ENCODE measurements around the gene RPGRIP1. TPM values are rescaled to one million over a fixed set of nuclear protein-coding genes. Genes with fewer than 3 reads are reported as not detected.
"Not testable (repeated sequence)": the region's sequence is repeated elsewhere in the genome, so short reads cannot be mapped to it uniquely, and the experiment has no call there.

RPGRIP1 gene
- total RNA-seq, 2 donors from 2014 or later: 0.09 to 6.8 TPM

DNA sequence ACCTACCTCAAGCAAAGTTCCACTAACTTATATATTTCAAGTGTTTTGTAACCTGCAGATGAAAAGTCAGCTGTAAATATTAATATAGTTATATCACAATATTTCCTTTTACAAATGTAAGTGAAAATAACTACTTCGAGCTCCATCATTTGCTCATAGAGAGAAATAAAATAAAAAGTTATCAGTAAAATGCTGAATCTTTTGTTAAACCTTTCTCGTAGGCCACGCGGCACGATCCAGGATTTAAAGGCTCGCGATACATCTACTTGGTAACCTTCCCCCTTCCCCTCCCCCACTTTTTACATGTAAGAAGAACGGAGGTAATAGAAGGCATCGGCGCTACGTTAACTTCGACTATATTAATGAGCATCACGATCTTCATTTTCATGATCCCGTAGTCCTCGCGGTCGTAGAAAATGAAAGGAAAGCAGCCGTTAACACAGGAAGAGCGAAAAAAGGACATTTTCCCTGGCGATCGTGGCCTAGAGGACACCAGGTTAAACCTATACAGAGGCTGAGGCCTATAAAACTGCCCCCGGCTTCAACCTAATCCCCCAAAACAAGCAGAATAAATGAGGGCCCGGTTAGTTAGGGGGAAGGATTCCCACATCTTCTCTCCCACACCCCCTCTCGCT is 11.1 kb upstream of the RPGRIP1 start:
- intact Hi-C loops (cut with DNase I): loop anchor here (2.0 kb wide), 1 partner anchor 116 kb away; the partner anchor contains the start of gene SUPT16H
- H3K4me3 ChIP-seq: peak overlapping the region; percentile 83 to 95
- H3K4me1 ChIP-seq (replicated peaks): peaks cover 6% of the 10 kb centered on the region
- under 1% methylated on average over 24 of the region's 24 CpGs for WGBS
- TF ChIP-seq POLR2A (IDR thresholded peaks at IDR 0.05) (no peak), POLR2AphosphoS5 (IDR thresholded peaks at IDR 0.05) (no peak)
- TF ChIP-seq, protein P1, sequence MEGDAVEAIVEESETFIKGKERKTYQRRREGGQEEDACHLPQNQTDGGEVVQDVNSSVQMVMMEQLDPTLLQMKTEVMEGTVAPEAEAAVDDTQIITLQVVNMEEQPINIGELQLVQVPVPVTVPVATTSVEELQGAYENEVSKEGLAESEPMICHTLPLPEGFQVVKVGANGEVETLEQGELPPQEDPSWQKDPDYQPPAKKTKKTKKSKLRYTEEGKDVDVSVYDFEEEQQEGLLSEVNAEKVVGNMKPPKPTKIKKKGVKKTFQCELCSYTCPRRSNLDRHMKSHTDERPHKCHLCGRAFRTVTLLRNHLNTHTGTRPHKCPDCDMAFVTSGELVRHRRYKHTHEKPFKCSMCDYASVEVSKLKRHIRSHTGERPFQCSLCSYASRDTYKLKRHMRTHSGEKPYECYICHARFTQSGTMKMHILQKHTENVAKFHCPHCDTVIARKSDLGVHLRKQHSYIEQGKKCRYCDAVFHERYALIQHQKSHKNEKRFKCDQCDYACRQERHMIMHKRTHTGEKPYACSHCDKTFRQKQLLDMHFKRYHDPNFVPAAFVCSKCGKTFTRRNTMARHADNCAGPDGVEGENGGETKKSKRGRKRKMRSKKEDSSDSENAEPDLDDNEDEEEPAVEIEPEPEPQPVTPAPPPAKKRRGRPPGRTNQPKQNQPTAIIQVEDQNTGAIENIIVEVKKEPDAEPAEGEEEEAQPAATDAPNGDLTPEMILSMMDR (IDR thresholded peaks at IDR 0.05): no peak
- peak overlapping the region; percentile 95 to 99 for H3K27ac ChIP-seq
- H3K27me3 ChIP-seq (replicated peaks; ENCODE audit: insufficient read depth): no peaks in the 10 kb centered on the region
- no peaks in the 10 kb centered on the region for H3K36me3 ChIP-seq
- H3K9me3 ChIP-seq: no peaks in the 10 kb centered on the region
- peak; percentile 54 for DNase-seq (ENCODE audit: low spot score)

DNA sequence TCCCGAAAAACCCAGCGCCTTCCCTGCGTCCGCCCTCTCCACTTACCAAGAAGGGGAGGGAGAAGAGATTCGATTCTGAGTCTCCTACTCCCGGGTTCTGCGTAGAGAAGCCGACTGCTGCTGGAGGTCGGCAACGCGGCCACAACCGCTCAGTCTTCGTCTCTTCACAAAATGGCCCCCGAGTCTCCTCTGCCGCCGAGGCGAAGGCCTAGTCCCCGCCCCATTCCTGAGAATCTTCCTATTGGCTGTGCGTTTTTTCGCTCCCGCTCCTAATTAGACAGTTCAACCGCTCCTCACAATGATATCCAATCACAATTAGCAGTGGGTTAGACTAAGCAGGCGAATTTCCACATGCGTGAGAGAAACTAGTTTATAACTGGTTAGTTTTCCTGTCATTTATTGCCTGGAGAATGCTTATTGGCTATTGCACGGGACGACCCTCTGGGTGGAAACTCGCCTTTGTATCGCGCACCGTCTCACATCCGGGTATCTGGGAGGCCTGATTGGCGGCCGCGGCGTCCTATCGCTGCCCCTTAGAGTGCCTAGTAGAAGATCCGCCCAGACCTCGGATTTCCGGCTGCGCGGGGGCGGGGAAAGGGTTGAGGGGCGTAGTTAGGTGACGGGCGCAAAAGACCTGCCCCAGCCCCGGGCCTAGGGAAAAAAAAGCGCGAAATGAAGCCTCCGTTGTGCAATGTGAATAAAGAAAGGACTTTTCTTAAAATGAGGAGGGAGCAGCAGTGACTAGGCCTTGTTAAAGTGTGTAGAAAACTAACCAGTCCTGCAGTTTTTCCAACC is 10.4 kb upstream of the RPGRIP1 start, which contains the start of gene HNRNPC:
TSS of gene HNRNPC (minus strand) at position 191 of the 795 bp plus-strand sequence. CDS start 35,249 bp downstream, outside the sequence.
- peak within 1 kb of the TSS; percentile 95 to 99 for H3K27ac ChIP-seq
- H3K4me1 ChIP-seq (replicated peaks): peaks cover 6% of the 10 kb centered on the region
- WGBS: under 1% methylated on average over 49 of the region's 49 CpGs
- intact Hi-C loops (cut with DNase I): loop anchor here (2.0 kb wide), 1 partner anchor 115 kb away; the partner anchor contains the start of gene SUPT16H
- TF ChIP-seq POLR2AphosphoS5 (IDR thresholded peaks at IDR 0.05) (peak; percentile 96), POLR2A (IDR thresholded peaks at IDR 0.05) (peak; percentile 95)
- TF ChIP-seq, protein P1 (IDR thresholded peaks at IDR 0.05): no peak
- H3K9me3 ChIP-seq: no peaks in the 10 kb centered on the region
- no peaks in the 10 kb centered on the region for H3K36me3 ChIP-seq
- H3K4me3 ChIP-seq: peak within 1 kb of the TSS; percentile 83 to 95
- peak; percentile 100 for DNase-seq (ENCODE audit: low spot score)
- no peaks in the 10 kb centered on the region for H3K27me3 ChIP-seq (replicated peaks; ENCODE audit: insufficient read depth)

DNA sequence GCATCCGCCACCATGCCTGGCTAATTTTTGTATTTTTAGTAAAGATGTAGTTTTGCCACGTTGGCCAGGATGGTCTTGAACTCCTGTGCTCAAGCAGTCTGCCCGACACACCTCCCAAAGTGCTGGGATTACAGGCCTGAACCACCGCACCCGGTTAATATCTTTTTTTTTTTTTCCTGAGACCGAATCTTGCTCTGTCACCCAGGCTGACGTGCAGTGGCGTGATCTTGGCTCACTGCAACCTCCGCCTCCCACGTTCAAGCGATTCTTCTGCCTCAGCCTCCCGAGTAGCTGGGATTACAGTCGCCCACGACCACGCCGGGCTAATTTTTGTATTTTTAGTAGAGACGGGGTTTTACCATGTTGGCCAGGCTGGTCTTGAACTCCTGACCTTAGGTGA is 7.2 kb upstream of the RPGRIP1 start:
- DNase-seq (ENCODE audit: low spot score); H3K9me3 ChIP-seq; H3K27ac ChIP-seq; H3K4me1 ChIP-seq (replicated peaks); H3K4me3 ChIP-seq; intact Hi-C loops (cut with DNase I); H3K27me3 ChIP-seq (replicated peaks; ENCODE audit: insufficient read depth); H3K36me3 ChIP-seq: not testable (repeated sequence)
- WGBS: 91% methylated on average over 17 of the region's 17 CpGs

DNA sequence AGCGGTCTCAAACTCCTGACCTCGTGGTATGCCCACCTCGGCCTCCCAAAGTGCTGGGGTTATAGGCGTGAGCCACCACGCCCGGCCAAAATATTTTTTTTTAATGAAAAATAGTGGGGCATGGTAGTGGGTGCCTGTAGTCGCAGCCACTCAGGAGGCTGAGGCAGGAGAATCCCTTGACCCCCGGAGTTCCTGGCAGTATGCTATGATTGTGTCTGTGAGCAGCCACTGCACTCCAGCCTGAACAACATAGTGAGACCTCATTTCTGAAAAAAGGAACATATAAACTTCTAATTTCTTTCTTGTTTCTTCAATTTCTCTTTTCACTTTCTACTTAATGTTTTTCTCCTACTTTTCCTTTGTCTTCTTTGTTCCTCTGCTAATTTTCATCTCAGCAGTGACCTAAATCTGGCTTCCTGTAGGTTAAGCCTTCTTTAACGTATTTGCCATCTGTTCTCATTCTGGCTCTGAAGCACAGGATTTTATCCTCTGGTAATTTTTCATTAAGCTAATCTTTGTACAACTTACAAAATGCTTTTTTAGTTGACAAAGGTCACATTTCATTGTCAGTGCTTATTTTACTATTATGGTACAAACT is 4.5 kb upstream of the RPGRIP1 start:
- Histone ChIP-seq H3K27ac (no peak overlapping the region), H3K4me3 (no peak overlapping the region), H3K27me3 (replicated peaks; ENCODE audit: insufficient read depth) (no peaks in the 10 kb centered on the region), H3K9me3 (no peaks in the 10 kb centered on the region), H3K36me3 (no peaks in the 10 kb centered on the region), H3K4me1 (replicated peaks) (no peaks in the 10 kb centered on the region)
- no peak for DNase-seq (ENCODE audit: low spot score)
- intact Hi-C loops (cut with DNase I): no loop called here
- TF ChIP-seq POLR2A (IDR thresholded peaks at IDR 0.05) (no peak), POLR2AphosphoS5 (IDR thresholded peaks at IDR 0.05) (no peak)
- TF ChIP-seq, protein P1 (IDR thresholded peaks at IDR 0.05): no peak
- 89% methylated on average over 9 of the region's 9 CpGs for WGBS

DNA sequence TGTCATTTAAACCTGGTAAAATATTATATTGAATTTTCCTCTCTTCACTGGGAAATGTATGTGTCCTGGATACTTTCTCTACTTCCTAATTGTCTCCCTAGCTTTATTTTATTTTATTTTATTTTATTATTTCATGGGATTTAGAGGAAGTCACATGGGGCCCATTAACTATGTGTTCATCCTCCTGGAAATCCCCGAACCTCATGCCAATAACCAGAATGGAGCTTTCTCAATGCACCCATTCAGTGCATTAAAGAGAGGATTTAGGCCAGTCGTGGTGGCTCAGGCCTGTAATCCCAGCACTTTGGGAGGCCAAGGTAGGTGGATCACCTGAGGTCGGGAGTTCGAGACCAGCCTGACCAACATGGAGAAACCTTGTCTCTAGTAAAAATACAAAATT is 1.3 kb upstream of the RPGRIP1 start:
- intact Hi-C loops (cut with DNase I): no loop called here
- H3K36me3 ChIP-seq: no peaks in the 10 kb centered on the region
- H3K9me3 ChIP-seq: no peaks in the 10 kb centered on the region
- 70% methylated on average over 4 of the region's 4 CpGs for WGBS
- TF ChIP-seq, protein P1 (IDR thresholded peaks at IDR 0.05): no peak
- TF ChIP-seq POLR2AphosphoS5 (IDR thresholded peaks at IDR 0.05) (no peak), POLR2A (IDR thresholded peaks at IDR 0.05) (no peak)
- DNase-seq (ENCODE audit: low spot score): no peak
- H3K27me3 ChIP-seq (replicated peaks; ENCODE audit: insufficient read depth): no peaks in the 10 kb centered on the region
- no peak overlapping the region for H3K27ac ChIP-seq
- no peaks in the 10 kb centered on the region for H3K4me1 ChIP-seq (replicated peaks)
- no peak overlapping the region for H3K4me3 ChIP-seq

DNA sequence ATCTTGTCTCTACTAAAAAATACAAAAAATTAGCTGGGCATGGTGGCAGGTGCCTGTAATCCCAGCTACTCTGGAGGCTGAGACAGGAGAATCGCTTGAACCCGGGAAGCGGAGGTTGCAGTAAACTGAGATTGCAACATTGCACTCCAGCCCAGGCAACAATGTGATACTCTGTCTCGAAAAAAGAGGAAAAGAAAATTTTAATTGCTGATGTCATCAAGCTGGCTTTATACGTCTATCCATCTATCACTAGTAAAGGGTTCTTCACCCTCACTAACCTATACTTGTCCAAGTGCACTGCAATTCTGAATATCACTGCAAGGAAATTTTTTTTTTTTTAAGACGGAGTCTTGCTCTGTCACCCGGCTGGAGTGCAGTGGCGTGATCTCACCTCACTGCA is 2.0 kb downstream of the RPGRIP1 start:
- H3K4me3 ChIP-seq; H3K9me3 ChIP-seq; H3K27me3 ChIP-seq (replicated peaks; ENCODE audit: insufficient read depth); H3K4me1 ChIP-seq (replicated peaks); DNase-seq (ENCODE audit: low spot score); H3K27ac ChIP-seq; intact Hi-C loops (cut with DNase I); H3K36me3 ChIP-seq: not testable (repeated sequence)
- WGBS: 86% methylated on average over 8 of the region's 8 CpGs

DNA sequence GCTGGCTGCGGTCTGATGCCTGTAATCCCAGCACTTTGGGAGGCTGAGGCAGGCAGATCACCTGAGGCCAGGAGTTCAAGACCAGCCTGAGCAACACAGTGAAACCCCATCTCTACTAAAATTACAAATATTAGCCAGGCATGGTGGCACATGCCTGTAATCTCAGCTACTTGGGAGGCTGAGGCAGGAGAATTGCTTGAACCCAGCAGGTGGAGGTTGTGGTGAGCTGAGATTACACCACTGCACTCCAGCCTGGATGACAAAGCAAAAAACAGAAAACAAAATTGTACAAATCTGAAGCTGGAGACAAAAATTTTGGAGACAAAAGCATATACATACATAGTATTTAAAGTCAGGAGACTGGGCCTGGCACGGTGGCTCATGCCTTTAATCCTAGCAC is 6.6 kb downstream of the RPGRIP1 start:
- 87% methylated on average over 2 of the region's 2 CpGs for WGBS
- intact Hi-C loops (cut with DNase I); DNase-seq (ENCODE audit: low spot score); H3K27ac ChIP-seq; H3K9me3 ChIP-seq; H3K4me1 ChIP-seq (replicated peaks); H3K36me3 ChIP-seq; H3K27me3 ChIP-seq (replicated peaks; ENCODE audit: insufficient read depth); H3K4me3 ChIP-seq: not testable (repeated sequence)

Data from prostate gland (tissue), 2 donors.